HG03066 (cell line): ENCODE data around the gene MBOAT2.
"Not testable (repeated sequence)": the region's sequence is repeated elsewhere in the genome, so short reads cannot be mapped to it uniquely, and the experiment has no call there.

Experiments used
- ATAC-seq: cut with Tn5 transposase; IDR thresholded peaks from one replicate; pipeline ENCODE4 v1.9.1; 2021; ENCODE audit warnings: low read depth; ENCODE audit not compliant: unreplicated experiment

MBOAT2 gene

GRCh38 chr2:9003616-9004337 lies at the start of gene MBOAT2:
TSS of gene MBOAT2 (minus strand) at chr2:9003684. CDS start at chr2:9003614, 70 bp downstream.
- ATAC-seq = peak; percentile 69

GRCh38 chr2:9052821-9053533 lies 49.5 kb upstream of the MBOAT2 start:
- no peak for ATAC-seq

DNA sequence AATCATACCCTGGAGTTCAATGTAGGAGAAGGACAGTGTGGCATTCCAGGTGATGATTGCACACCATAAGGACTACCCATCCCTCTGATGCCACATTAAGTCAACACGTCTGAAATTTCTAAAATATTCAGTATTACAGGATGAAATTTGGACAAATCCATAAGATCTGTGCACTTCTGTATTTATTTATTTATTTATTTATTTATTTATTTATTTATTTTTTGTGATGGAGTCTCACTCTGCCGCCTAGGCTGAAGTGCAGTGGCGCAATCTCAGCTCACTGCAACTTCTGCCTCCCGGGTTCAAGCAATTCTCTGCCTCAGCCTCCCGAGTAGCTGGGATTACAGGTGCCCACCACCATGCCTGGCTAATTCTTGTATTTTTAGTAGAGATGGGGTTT lies 48.0 kb upstream of the MBOAT2 start:
- ATAC-seq = not testable (repeated sequence)

GRCh38 chr2:9050122-9050809 lies 46.8 kb upstream of the MBOAT2 start:
- ATAC-seq = no peak

DNA sequence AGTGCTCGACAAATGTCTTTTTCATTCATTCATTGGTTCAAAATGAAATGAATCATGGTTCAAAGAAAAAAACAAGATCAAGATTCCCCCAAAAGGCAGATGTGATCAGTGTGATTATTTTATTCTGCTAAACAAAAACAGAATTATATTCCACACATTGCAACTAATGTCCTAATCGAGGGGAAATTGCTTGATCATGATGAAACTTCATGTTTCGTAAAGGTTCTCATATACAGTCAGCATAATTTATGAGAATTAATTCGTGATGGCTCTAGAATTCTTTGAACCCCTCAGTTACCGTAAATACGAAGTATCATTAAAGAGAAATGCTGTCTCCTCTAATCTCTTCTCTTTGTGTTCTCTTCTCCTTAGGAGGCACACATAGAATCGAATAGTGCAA lies 42.1 kb upstream of the MBOAT2 start:
- no peak for ATAC-seq

DNA sequence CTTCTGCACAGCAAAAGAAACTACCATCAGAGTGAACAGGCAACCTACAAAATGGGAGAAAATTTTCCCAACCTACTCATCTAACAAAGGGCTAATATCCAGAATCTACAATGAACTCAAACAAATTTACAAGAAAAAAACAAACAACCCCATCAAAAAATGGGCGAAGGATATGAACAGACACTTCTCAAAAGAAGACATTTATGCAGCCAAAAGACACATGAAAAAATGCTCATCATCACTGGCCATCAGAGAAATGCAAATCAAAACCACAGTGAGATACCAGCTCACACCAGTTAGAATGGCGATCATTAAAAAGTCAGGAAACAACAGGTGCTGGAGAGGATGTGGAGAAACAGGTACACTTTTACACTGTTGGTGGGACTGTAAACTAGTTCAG lies 40.0 kb upstream of the MBOAT2 start:
- ATAC-seq = not testable (repeated sequence)

GRCh38 chr2:9037166-9037565 lies 33.7 kb upstream of the MBOAT2 start:
- ATAC-seq = no peak

DNA sequence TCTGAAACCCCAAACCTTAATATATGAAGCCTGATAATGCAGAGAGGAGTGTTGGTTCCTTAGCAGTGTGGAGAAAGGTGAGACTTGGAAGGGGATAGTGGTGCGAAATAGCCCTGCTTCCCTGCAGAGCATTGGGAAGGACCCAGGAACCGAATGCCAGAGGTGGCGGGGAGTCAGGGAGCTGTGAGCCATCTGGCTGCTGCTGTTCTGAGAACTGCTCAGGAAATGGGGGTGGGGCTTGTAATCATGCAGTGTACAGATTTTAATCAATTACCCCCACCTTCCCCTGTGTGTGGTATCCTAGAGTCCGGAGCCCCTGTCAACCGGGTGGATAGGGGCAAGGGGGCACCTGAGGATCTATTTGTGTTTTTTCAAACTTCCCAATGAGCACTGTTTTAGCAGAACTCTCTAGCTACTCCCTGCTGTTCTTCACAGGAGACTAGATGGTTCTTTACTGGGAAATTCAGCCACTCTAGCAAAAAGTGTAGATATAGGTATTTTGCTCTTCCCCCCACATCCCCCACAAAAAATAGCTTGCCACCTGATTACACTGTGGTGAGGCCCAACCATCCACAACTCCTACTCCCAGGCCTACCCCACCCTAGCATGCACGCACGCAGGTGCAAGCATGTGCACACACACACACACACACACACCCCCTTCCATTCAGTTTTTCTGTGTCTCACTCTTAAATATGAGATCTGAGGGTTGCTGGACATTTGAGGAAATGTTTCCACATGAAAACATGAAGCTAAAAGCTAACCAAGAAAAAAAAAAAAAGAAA lies 30.1 kb upstream of the MBOAT2 start:
- ATAC-seq = no peak

- ATAC-seq = no peak
These were observed 29.2 kb upstream of the MBOAT2 start for GRCh38 chr2:9032536-9033255.

- no peak for ATAC-seq
These were observed 28.6 kb upstream of the MBOAT2 start for GRCh38 chr2:9032121-9032520.

- no peak for ATAC-seq
These were observed 27.8 kb upstream of the MBOAT2 start for GRCh38 chr2:9031246-9031645.

- ATAC-seq = no peak
These were observed 27.4 kb upstream of the MBOAT2 start for GRCh38 chr2:9030841-9031240.

GRCh38 chr2:9030190-9030589 lies 26.7 kb upstream of the MBOAT2 start:
- ATAC-seq = no peak

- no peak for ATAC-seq
These were observed 26.2 kb upstream of the MBOAT2 start for GRCh38 chr2:9029721-9030120.

DNA sequence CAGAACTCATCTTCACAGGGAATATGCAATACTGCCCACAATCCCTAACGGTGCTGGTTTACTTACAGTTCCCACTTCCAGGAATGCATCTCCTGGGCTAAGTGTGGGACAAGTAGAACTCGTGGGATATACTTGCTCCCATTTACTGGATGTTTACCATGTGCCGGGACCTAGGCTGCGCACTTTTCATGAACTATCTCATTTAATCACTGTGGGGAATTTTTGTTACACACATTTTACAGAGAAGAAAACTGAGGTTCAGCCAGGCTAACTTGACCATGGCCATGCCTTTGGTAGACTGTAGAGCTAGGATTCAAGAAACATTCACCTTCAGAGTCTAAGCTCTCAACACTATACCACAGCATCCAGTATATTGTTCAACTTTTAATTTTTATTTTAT lies 24.4 kb upstream of the MBOAT2 start:
- ATAC-seq = no peak

- ATAC-seq = no peak
These were observed 22.3 kb upstream of the MBOAT2 start for GRCh38 chr2:9025746-9026145.

GRCh38 chr2:9024575-9024974 lies 21.1 kb upstream of the MBOAT2 start:
- ATAC-seq = no peak

DNA sequence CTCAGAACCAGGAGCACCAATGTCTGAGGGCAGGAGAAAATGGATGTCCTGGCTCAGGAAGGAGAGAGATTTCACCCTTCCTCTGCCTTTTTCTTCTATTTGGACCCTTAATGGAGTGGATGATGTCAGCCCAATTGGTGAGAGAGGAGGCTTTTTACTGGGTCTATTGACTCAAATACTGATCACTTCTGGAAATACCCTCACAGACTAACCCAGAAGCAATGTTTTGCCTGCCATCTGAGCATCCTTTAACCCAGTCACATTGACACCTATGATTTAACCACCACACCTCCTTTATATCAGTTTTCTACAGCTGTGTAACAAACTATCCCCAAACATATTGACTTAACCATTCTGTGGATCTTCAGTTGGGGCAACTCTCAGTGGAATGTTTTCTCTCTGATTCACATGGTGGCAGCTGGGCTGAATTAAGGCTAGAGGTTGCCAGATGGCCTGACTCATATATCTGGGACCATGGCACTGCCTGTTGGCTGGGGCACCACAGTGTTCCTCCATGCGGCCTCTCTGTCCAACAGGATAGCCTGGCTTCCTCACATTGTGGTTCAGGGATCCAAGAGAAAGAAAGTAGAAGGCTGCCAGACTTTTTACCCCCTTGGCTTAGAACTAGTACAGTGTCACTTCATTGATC lies 18.2 kb upstream of the MBOAT2 start:
- no peak for ATAC-seq

DNA sequence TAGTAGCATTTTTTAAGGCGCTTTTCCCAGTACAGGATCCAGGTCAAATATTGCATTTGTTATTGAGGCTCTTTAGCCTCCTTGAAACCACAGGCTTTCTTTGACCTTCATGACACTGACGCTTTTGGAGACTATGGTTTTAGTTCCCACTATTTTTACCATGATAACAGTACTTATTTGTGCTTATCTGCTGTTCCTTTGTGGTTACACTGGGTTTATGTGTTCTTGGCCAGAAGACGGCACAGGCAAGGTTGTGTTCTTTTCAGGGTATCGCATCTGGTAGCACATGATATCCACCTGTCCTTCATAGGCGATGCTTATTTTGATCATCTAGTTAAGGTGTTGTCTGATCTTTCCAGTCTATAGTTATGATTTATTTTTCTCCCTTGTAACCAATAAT lies 16.8 kb upstream of the MBOAT2 start:
- ATAC-seq = no peak

GRCh38 chr2:9018534-9018933 lies 15.1 kb upstream of the MBOAT2 start:
- no peak for ATAC-seq
